GM10248 (cell line): ENCODE data around the gene ACOXL.
"Not testable (repeated sequence)": the region's sequence is repeated elsewhere in the genome, so short reads cannot be mapped to it uniquely, and the experiment has no call there.

Experiments
- CTCF ChIA-PET: fragments of 300-600 bp; sonication (Branson Sonifier 250); formaldehyde crosslinking; extraction: SDS; loops from one replicate; lab custom pipeline; 2021; ENCODE audit warnings: antibody characterized with exemption; lab: Yijun Ruan, JAX
- POLR2A ChIA-PET: fragments of 350-650 bp; sonication (Branson Sonifier 250); formaldehyde crosslinking; extraction: SDS; loops from one replicate; lab custom pipeline; 2020; ENCODE audit warnings: antibody characterized with exemption; lab: Yijun Ruan, JAX
- DNase-seq: peaks from one replicate; pipeline ENCODE4 v3.0.0; 2012; ENCODE audit errors: extremely low spot score
- CTCF ChIP-seq: IDR thresholded peaks from 2 replicates; pipeline ENCODE4 v1.5.1; 2012; ENCODE audit warnings: mild to moderate bottlenecking, low read depth; ENCODE audit errors: extremely low read depth, missing control alignments, control extremely low read depth

The ACOXL gene

GRCh38 chr2:110732422-110733413 is at the start of gene ACOXL:
TSS of gene ACOXL (plus strand) at chr2:110732573. CDS start at chr2:110768390, 35,817 bp downstream.
- TF ChIP-seq CTCF = no peak
- ChIA-PET POLR2A (no interaction called here), CTCF (interaction anchor here (1.1 to 1.9 kb wide), 3 partner anchors 9 to 79 kb away, joined by 3 to 7 read pairs (median 4); no protein-coding TSS in a partner anchor)
- no peak for DNase-seq

- no peak for DNase-seq
- ChIA-PET CTCF (no interaction called here), POLR2A (no interaction called here)
- no peak for TF ChIP-seq CTCF
These were observed 49.5 kb upstream of the ACOXL start for GRCh38 chr2:110682872-110683271.

GRCh38 chr2:110687775-110688484 is 44.4 kb upstream of the ACOXL start:
- DNase-seq, POLR2A ChIA-PET: not testable (repeated sequence)
- CTCF ChIA-PET = interaction anchor here (1.9 kb wide), 1 partner anchor 10 kb away, joined by 7 read pairs; the partner anchor contains the start of gene BUB1

- POLR2A ChIA-PET = no interaction called here
- CTCF ChIA-PET = interaction anchor here (1.1 to 1.6 kb wide), 5 partner anchors 8 to 123 kb away, joined by 3 to 6 read pairs (median 4); no protein-coding TSS in a partner anchor
- no peak for DNase-seq
- no peak for TF ChIP-seq CTCF
These were observed 43.7 kb upstream of the ACOXL start for GRCh38 chr2:110688594-110689091.

DNA sequence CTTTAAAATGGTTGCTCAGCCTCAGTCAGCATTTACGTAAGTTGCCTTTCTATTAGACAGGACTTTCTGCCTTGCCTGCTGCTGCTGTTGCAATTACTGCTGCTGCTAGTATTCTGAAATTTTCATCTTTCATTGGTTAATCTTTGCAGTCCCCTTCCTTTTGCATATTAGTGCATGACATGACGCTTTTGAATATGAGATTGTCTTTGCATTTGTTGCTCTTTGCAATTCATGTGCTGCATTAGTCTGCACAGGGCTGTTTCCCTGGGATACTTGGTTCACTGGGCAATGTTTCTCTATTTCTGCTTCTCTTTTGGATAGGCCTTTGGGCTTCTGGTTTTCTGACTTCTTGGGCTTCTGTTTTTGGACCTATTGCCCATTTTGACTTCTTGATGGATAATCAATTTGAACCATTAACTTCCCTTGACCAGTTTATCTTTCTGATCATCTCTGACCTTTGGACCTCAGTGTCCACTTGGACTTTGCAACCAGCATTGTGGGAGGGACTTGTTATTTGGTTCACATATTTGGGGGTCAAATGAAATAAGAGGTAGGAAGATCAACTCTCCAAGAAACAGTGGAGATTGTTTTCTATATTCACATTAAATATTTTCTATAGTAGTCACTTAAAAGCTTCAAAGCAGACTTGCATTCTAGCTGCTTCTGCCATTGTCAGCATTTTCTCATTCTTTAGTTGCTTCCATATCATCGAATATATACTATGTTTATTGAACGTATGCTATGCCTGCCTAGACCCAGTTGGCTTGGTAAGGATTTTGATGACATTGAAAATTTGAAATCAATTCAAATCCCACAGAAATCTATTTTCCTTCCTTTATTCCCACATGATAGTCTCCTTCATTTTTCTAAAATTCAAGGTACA is 42.0 kb upstream of the ACOXL start:
- CTCF ChIA-PET = interaction anchor here (1.2 to 1.6 kb wide), 4 partner anchors 9 to 33 kb away, joined by 3 to 6 read pairs (median 4); no protein-coding TSS in a partner anchor
- POLR2A ChIA-PET = no interaction called here
- no peak for DNase-seq
- no peak for TF ChIP-seq CTCF

GRCh38 chr2:110691612-110692258 is 40.6 kb upstream of the ACOXL start:
- POLR2A ChIA-PET = no interaction called here
- no peak for TF ChIP-seq CTCF

DNA sequence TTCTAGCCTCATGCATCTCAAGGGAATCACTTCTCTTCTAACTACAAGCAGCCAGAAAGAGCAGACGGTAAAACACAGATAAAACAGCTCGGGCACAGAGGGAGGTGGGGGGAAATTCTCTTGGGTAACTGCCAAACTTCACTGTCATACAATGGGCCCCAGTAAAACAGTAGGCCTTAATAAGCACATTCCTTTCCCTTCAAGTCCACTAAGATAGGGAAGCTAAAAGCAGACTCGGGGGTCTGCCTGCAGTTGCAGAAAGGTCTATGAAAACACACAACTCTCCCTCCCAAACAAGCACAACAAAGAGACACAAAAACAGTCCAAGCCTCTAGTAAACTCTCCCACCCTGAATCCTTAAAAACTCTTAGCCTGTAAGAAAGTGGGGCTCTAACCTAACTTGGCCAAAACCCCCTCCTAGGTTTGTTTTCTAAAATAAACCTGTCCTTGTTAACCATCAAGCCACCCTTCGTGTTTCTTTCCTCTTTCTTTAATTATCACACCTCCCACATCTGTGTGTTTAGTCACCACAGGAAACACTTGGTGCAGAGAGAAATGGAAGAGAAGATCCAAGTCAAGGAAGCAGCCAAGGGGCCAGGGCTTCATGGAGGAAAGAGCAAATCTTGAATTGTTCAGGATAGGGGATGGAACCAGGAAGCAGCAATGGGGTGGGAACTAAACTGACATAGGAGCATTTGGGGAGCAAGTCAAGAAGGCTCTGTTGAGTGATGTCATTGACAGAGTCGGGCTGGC is 37.1 kb upstream of the ACOXL start:
- POLR2A ChIA-PET, CTCF ChIA-PET, DNase-seq: not testable (repeated sequence)

More at GRCh38 chr2:110691612-110692258, 40.6 kb upstream of the ACOXL start:
- CTCF ChIA-PET = no interaction called here
- no peak for DNase-seq

- DNase-seq, CTCF ChIA-PET, POLR2A ChIA-PET: not testable (repeated sequence)
These were observed 34.1 kb upstream of the ACOXL start for GRCh38 chr2:110698253-110698652.
